CD4-positive, alpha-beta T cell treated with Interleukin-17A for 1 hour (primary cell): ENCODE measurements around the gene GFER.
"Not testable (repeated sequence)": the region's sequence is repeated elsewhere in the genome, so short reads cannot be mapped to it uniquely, and the experiment has no call there.

Experiments used
- DNase-seq: peaks from one replicate; pipeline ENCODE4 v3.0.0-alpha.2; 2020

GFER gene

GRCh38 chr16:2028620-2029220 is 44.7 kb downstream of the GFER start:
- no peak for DNase-seq

GRCh38 chr16:2029350-2029749 is 45.4 kb downstream of the GFER start:
- DNase-seq, result no peak

GRCh38 chr16:2030036-2030435 is 46.0 kb downstream of the GFER start:
- no peak for DNase-seq

GRCh38 chr16:2031081-2031577 is 47.1 kb downstream of the GFER start:
- DNase-seq, result no peak

GRCh38 chr16:2032285-2033056 is 48.5 kb downstream of the GFER start:
- DNase-seq, result no peak

GRCh38 chr16:2033057-2033908 is 49.3 kb downstream of the GFER start:
- no peak for DNase-seq

- not testable (repeated sequence) for DNase-seq
These were observed 50.1 kb downstream of the GFER start for GRCh38 chr16:2033909-2034695.

GRCh38 chr16:2034696-2035430 is 50.9 kb downstream of the GFER start:
- no peak for DNase-seq

- no peak for DNase-seq
These were observed 51.6 kb downstream of the GFER start for GRCh38 chr16:2035431-2036199.

- DNase-seq, result no peak
These were observed 52.4 kb downstream of the GFER start for GRCh38 chr16:2036200-2036966.

GRCh38 chr16:2037115-2037514 is 53.1 kb downstream of the GFER start:
- DNase-seq, result no peak
